DOHH2 (cell line): ENCODE data around the gene BTBD2.

ENCODE experiments used
- H3F3A ChIP-seq: fragments of 200-600 bp; sonication (generic), shearing (Covaris generic); 2 replicates; pipeline ENCODE4 v1.6.0; 2016; ENCODE audit warnings: antibody characterized with exemption, mild to moderate bottlenecking; ENCODE audit not compliant: control insufficient read depth, insufficient read depth
- H3K27ac ChIP-seq: fragments of 200-600 bp; sonication (generic); 2 replicates; pipeline ENCODE4 v1.5.1; 2014; ENCODE audit warnings: low read depth, mild to moderate bottlenecking, low read length, moderate library complexity
- H3K27me3 ChIP-seq: fragments of 200-600 bp; sonication (generic); 2 replicates; pipeline ENCODE4 v1.6.1; 2014; ENCODE audit warnings: mild to moderate bottlenecking, low read length, mixed read lengths; ENCODE audit not compliant: control insufficient read depth
- H3K36me3 ChIP-seq: fragments of 200-600 bp; sonication (generic); 2 replicates; pipeline ENCODE4 v1.6.1; 2014; ENCODE audit warnings: mild to moderate bottlenecking, low read length, moderate library complexity, mixed read lengths; ENCODE audit not compliant: control insufficient read depth
- H3K4me1 ChIP-seq: fragments of 200-600 bp; sonication (generic); 2 replicates; pipeline ENCODE4 v1.6.1; 2014; ENCODE audit warnings: mild to moderate bottlenecking, low read length, mixed read lengths; ENCODE audit not compliant: control insufficient read depth
- H3K4me2 ChIP-seq: fragments of 200-600 bp; sonication (generic); 2 replicates; pipeline ENCODE4 v1.6.0; 2014; ENCODE audit warnings: mild to moderate bottlenecking, low read length, moderate library complexity
- H3K4me3 ChIP-seq: fragments of 200-600 bp; sonication (generic); 2 replicates; pipeline ENCODE4 v1.5.1; 2014; ENCODE audit warnings: mild to moderate bottlenecking, low read length, mixed read lengths
- H3K79me2 ChIP-seq: fragments of 200-600 bp; sonication (generic); 2 replicates; pipeline ENCODE4 v1.6.1; 2014; ENCODE audit warnings: mild to moderate bottlenecking, low read length, mixed read lengths; ENCODE audit not compliant: control insufficient read depth
- H3K9me2 ChIP-seq: fragments of 200-600 bp; sonication (generic); replicated peaks from 2 replicates; pipeline ENCODE4 v1.6.1; 2014; ENCODE audit warnings: mild to moderate bottlenecking, low read length, mixed read lengths; ENCODE audit not compliant: control insufficient read depth
- H3K9me3 ChIP-seq: fragments of 200-600 bp; sonication (generic); 2 replicates; pipeline ENCODE4 v1.6.1; 2014; ENCODE audit warnings: antibody characterized with exemption, low read length, mixed read lengths; ENCODE audit not compliant: control insufficient read depth, insufficient read depth
- H4K20me1 ChIP-seq: fragments of 200-600 bp; sonication (generic); 2 replicates; pipeline ENCODE4 v1.6.0; 2014; ENCODE audit warnings: low read depth, mild to moderate bottlenecking, antibody characterized with exemption, low read length, moderate library complexity; ENCODE audit not compliant: control insufficient read depth, insufficient read depth
- CTCF ChIP-seq: fragments of 200-600 bp; sonication (generic); IDR thresholded peaks from one replicate; pipeline ENCODE4 v1.5.1; 2014; ENCODE audit warnings: antibody characterized with exemption, mild to moderate bottlenecking, low read depth, low read length; ENCODE audit not compliant: poor library complexity, severe bottlenecking
- EZH2phosphoT487 ChIP-seq: fragments of 200-600 bp; sonication (generic); IDR thresholded peaks from 2 replicates; pipeline ENCODE4 v1.6.1; 2017; ENCODE audit warnings: borderline replicate concordance, mild to moderate bottlenecking, antibody characterized with exemption, low read length, moderate library complexity, mixed read lengths

Gene BTBD2

GRCh38 chr19:1950640-1951039 lies 64.9 kb downstream of the BTBD2 start:
- Histone ChIP-seq H3K4me3 (no peak overlapping the region), H3K36me3 (peaks cover 16% of the 10 kb centered on the region), H3K27ac (no peak overlapping the region), H3K9me3 (no peaks in the 10 kb centered on the region), H3K4me1 (no peaks in the 10 kb centered on the region), H3K79me2 (peaks cover 94% of the 10 kb centered on the region), H3K4me2 (no peak overlapping the region), H3K27me3 (no peaks in the 10 kb centered on the region), H3F3A (no peaks in the 10 kb centered on the region), H3K9me2 (no peaks in the 10 kb centered on the region), H4K20me1 (peaks cover 13% of the 10 kb centered on the region)
- no peak for TF ChIP-seq CTCF
- TF ChIP-seq EZH2phosphoT487, result no peak

GRCh38 chr19:1949304-1950101 lies 66.0 kb downstream of the BTBD2 start:
- Histone ChIP-seq H3F3A (no peaks in the 10 kb centered on the region), H3K9me3 (no peaks in the 10 kb centered on the region), H4K20me1 (peaks cover 19% of the 10 kb centered on the region), H3K36me3 (peaks cover 16% of the 10 kb centered on the region), H3K9me2 (no peaks in the 10 kb centered on the region), H3K4me2 (no peak overlapping the region), H3K79me2 (peaks cover 94% of the 10 kb centered on the region), H3K4me1 (no peaks in the 10 kb centered on the region), H3K27me3 (no peaks in the 10 kb centered on the region), H3K27ac (no peak overlapping the region), H3K4me3 (no peak overlapping the region)
- TF ChIP-seq CTCF (no peak), EZH2phosphoT487 (no peak)

- H3K79me2 ChIP-seq, result peaks cover 94% of the 10 kb centered on the region
- peaks cover 12% of the 10 kb centered on the region for H3K36me3 ChIP-seq
- no peak for TF ChIP-seq EZH2phosphoT487
- TF ChIP-seq CTCF, result no peak
- H3K27ac ChIP-seq, result no peak overlapping the region
- H3K9me2 ChIP-seq, result no peaks in the 10 kb centered on the region
- H3K4me1 ChIP-seq, result peaks cover 13% of the 10 kb centered on the region
- no peak overlapping the region for H3K4me2 ChIP-seq
- peaks cover 4% of the 10 kb centered on the region for H3F3A ChIP-seq
- no peaks in the 10 kb centered on the region for H3K9me3 ChIP-seq
- peaks cover 33% of the 10 kb centered on the region; the same call in 1 of the 2 replicates for H4K20me1 ChIP-seq
- H3K27me3 ChIP-seq, result no peaks in the 10 kb centered on the region
- H3K4me3 ChIP-seq, result no peak overlapping the region
Observed at GRCh38 chr19:1947651-1948209, 67.8 kb downstream of the BTBD2 start.
